Measurements from ENCODE around the gene EXOSC2.

GRCh38 chr9:130668196-130668595 is 25.4 kb upstream of the EXOSC2 start:
- no peak for TF ChIP-seq CTCF (IDR thresholded peaks at IDR 0.05)
- no peak for TF ChIP-seq ZFX (IDR thresholded peaks at IDR 0.05; ENCODE audit: borderline replicate concordance)

Measured in 22Rv1 (cell line).